Loucy (cell line): ENCODE results near the gene LOX.

Experiments used
- H2AFZ ChIP-seq: fragments of 200-600 bp; sonication (generic); 2 replicates; pipeline ENCODE4 v1.6.0; 2016; ENCODE audit warnings: antibody characterized with exemption, mild to moderate bottlenecking, low read length, moderate library complexity
- H3F3A ChIP-seq: fragments of 200-600 bp; 2 replicates; pipeline ENCODE4 v1.6.0; 2016; ENCODE audit warnings: antibody characterized with exemption, low read depth, mild to moderate bottlenecking
- H3K27me3 ChIP-seq: fragments of 200-600 bp; sonication (generic); 2 replicates; pipeline ENCODE4 v1.6.1; 2014; ENCODE audit warnings: low read length, mild to moderate bottlenecking; ENCODE audit not compliant: insufficient read depth, poor library complexity, severe bottlenecking
- H3K36me3 ChIP-seq: fragments of 200-600 bp; sonication (generic); 2 replicates; pipeline ENCODE4 v1.6.1; 2016; ENCODE audit warnings: low read length; ENCODE audit not compliant: insufficient read depth
- H3K4me1 ChIP-seq: fragments of 200-600 bp; sonication (generic); 2 replicates; pipeline ENCODE4 v1.5.1; 2014; ENCODE audit warnings: low read length, mild to moderate bottlenecking; ENCODE audit not compliant: insufficient read depth, poor library complexity, severe bottlenecking
- H3K4me2 ChIP-seq: fragments of 200-600 bp; sonication (generic); 2 replicates; pipeline ENCODE4 v1.6.0; 2014; ENCODE audit warnings: antibody characterized with exemption, low read length, low read depth, mild to moderate bottlenecking; ENCODE audit not compliant: poor library complexity, severe bottlenecking
- H3K4me3 ChIP-seq: fragments of 200-600 bp; sonication (generic); 2 replicates; pipeline ENCODE4 v1.5.1; 2014; ENCODE audit warnings: low read length, mild to moderate bottlenecking, mixed read lengths; ENCODE audit not compliant: poor library complexity, severe bottlenecking
- H3K79me2 ChIP-seq: fragments of 200-600 bp; sonication (generic); 2 replicates; pipeline ENCODE4 v1.6.1; 2014; ENCODE audit warnings: low read length; ENCODE audit not compliant: insufficient read depth
- H3K9ac ChIP-seq: fragments of 200-600 bp; sonication (generic); 2 replicates; pipeline ENCODE4 v1.6.0; 2014; ENCODE audit warnings: mild to moderate bottlenecking, low read depth, low read length, moderate library complexity; ENCODE audit not compliant: poor library complexity, severe bottlenecking
- H3K9me2 ChIP-seq: fragments of 200-600 bp; sonication (generic); replicated peaks from 2 replicates; pipeline ENCODE4 v1.6.1; 2016; ENCODE audit warnings: low read depth, low read length, mixed read lengths
- H3K9me3 ChIP-seq: fragments of 200-600 bp; sonication (generic); 2 replicates; pipeline ENCODE4 v1.6.1; 2014; ENCODE audit warnings: mild to moderate bottlenecking, antibody characterized with exemption, low read length, low read depth; ENCODE audit not compliant: insufficient read depth
- H4K20me1 ChIP-seq: fragments of 200-600 bp; sonication (generic); 2 replicates; pipeline ENCODE4 v1.6.0; 2014; ENCODE audit warnings: antibody characterized with exemption, low read length, mild to moderate bottlenecking; ENCODE audit not compliant: insufficient read depth, poor library complexity, severe bottlenecking
- EZH2phosphoT487 ChIP-seq: fragments of 200-600 bp; IDR thresholded peaks from 2 replicates; pipeline ENCODE4 v1.6.1; 2018; ENCODE audit warnings: antibody characterized with exemption, mild to moderate bottlenecking, moderate library complexity, borderline replicate concordance
- TF ChIP-seq, protein P1 (sequence below): fragments of 200-600 bp; sonication (generic); conservative IDR thresholded peaks from 2 replicates; pipeline ENCODE4 v1.5.1; 2014; ENCODE audit warnings: mild to moderate bottlenecking, antibody characterized with exemption, low read length

Gene LOX

DNA sequence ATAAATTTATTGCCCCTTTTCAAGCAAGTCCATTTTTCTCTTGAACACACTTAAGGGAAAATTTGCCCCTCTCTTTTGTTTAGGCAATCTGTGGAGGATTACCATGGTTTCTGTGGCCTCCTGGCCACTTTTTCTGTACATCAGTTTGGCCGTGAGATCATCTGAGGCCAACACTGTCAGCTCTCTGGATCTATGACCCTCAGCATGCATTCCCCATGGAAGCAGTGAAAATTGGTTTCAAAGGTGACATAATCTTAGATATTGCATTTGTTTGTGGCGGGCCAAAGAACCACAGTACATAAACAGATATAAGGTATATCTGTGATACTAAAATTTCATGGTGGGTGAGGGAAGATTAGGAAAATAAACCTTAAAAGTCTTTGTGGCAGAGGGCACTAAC lies 46.7 kb upstream of the LOX start:
- H3K36me3 ChIP-seq = no peaks in the 10 kb centered on the region

DNA sequence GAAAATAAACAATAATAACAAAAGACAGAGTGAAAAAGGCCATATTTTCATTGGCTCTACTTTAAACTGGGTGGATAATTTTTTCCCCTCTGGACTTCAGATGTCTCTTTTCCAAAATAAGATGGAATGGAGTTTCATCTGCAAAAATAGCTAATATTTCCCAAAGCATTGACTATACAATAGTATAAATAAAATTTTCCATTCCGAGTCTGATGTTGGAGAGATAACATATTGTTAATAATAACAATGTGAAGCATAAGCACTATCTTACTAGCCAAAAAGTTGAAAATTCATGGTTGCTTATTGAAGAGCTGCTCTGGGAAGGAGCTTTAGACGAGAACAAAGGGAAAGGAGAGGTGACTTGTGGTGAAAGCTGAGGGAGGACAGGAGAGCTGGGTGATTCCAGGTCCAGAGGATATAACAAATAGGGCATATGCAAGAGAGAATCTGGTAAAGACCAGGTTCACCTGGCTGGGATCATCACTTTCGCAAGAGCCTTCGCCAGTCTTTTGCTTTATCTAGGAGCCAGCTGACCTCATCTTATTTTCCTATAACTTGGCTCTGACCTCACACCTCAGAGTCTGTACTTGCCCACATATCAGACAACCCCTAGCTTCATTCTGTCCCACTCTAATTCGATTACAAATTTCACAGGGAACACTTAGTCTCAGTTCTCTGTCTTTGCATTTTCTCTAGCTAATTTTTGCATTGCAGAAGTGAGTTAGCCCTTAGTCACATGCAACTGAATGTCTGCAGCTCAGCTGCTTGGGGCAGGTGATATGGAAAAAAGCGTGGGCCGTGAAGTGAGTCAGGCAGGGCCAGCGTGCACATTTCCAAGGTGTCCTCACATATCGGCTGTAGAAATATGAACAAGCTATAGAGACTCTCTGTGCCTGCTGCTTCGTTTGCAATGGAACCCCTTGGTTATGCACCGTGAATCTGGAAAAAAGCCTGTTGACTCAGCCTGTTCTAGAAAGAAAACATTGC lies 43.7 kb upstream of the LOX start:
- H3K9me3 ChIP-seq = no peaks in the 10 kb centered on the region
- H3K79me2 ChIP-seq = no peaks in the 10 kb centered on the region
- no peaks in the 10 kb centered on the region for H3K4me1 ChIP-seq
- no peaks in the 10 kb centered on the region for H3F3A ChIP-seq
- no peak for TF ChIP-seq EZH2phosphoT487
- TF ChIP-seq, protein P1, sequence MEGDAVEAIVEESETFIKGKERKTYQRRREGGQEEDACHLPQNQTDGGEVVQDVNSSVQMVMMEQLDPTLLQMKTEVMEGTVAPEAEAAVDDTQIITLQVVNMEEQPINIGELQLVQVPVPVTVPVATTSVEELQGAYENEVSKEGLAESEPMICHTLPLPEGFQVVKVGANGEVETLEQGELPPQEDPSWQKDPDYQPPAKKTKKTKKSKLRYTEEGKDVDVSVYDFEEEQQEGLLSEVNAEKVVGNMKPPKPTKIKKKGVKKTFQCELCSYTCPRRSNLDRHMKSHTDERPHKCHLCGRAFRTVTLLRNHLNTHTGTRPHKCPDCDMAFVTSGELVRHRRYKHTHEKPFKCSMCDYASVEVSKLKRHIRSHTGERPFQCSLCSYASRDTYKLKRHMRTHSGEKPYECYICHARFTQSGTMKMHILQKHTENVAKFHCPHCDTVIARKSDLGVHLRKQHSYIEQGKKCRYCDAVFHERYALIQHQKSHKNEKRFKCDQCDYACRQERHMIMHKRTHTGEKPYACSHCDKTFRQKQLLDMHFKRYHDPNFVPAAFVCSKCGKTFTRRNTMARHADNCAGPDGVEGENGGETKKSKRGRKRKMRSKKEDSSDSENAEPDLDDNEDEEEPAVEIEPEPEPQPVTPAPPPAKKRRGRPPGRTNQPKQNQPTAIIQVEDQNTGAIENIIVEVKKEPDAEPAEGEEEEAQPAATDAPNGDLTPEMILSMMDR = no peak
- no peak overlapping the region for H3K9ac ChIP-seq
- no peak overlapping the region for H3K4me3 ChIP-seq
- no peaks in the 10 kb centered on the region for H3K36me3 ChIP-seq
- no peak overlapping the region for H2AFZ ChIP-seq
- H3K9me2 ChIP-seq = no peaks in the 10 kb centered on the region
- no peak overlapping the region for H3K4me2 ChIP-seq
- no peaks in the 10 kb centered on the region for H4K20me1 ChIP-seq
- H3K27me3 ChIP-seq = no peaks in the 10 kb centered on the region

More for the DNA sequence above, 46.7 kb upstream of the LOX start:
- H3K4me1 ChIP-seq = no peaks in the 10 kb centered on the region
- H3K27me3 ChIP-seq = no peaks in the 10 kb centered on the region
- no peaks in the 10 kb centered on the region for H3K9me2 ChIP-seq
- H3F3A ChIP-seq = no peaks in the 10 kb centered on the region
- H3K4me2 ChIP-seq = no peak overlapping the region
- H3K79me2 ChIP-seq = no peaks in the 10 kb centered on the region
- no peak overlapping the region for H3K4me3 ChIP-seq
- TF ChIP-seq, protein P1 = no peak
- TF ChIP-seq EZH2phosphoT487 = no peak
- no peaks in the 10 kb centered on the region for H3K9me3 ChIP-seq
- H3K9ac ChIP-seq = no peak overlapping the region
- H2AFZ ChIP-seq = no peak overlapping the region
- no peaks in the 10 kb centered on the region for H4K20me1 ChIP-seq

DNA sequence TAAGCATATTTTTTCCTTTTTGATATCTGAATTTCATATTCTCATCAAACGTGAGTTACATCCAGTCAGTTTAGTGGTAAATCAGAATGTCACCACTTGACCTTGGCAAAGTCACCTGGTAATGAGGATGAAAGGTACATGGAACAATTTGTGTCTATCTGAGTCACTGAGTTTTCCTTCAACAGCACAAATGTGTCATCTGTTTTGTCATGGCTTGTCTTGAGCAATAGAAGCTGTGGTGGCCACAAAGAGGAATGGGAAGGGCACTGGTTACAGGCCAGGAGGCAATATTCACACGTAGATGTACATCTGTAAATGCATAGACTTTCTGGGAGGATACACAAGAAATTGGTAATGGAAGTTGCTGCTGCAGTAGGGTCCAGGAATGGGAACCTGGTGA lies 42.9 kb upstream of the LOX start:
- H3K79me2 ChIP-seq = no peaks in the 10 kb centered on the region
- no peaks in the 10 kb centered on the region for H3K27me3 ChIP-seq
- no peaks in the 10 kb centered on the region for H3F3A ChIP-seq
- no peak overlapping the region for H3K9ac ChIP-seq
- H2AFZ ChIP-seq = no peak overlapping the region
- H3K36me3 ChIP-seq = no peaks in the 10 kb centered on the region
- no peak overlapping the region for H3K4me2 ChIP-seq
- no peaks in the 10 kb centered on the region for H4K20me1 ChIP-seq
- no peak overlapping the region for H3K4me3 ChIP-seq
- H3K9me2 ChIP-seq = no peaks in the 10 kb centered on the region
- no peaks in the 10 kb centered on the region for H3K9me3 ChIP-seq
- H3K4me1 ChIP-seq = no peaks in the 10 kb centered on the region
- TF ChIP-seq, protein P1 = no peak
- no peak for TF ChIP-seq EZH2phosphoT487
